DND-41 (cell line): Measurements from ENCODE around the gene PUS7L.

Experiments
- EZH2 ChIP-seq: IDR thresholded peaks from 3 replicates; pipeline ENCODE4 v1.6.1; 2012; ENCODE audit warnings: borderline replicate concordance, low read depth, mild to moderate bottlenecking, moderate library complexity, low read length, inconsistent platforms; ENCODE audit not compliant: severe bottlenecking
- TF ChIP-seq, protein P1 (sequence below): IDR thresholded peaks from 2 replicates; pipeline ENCODE4 v1.5.1; 2012; ENCODE audit warnings: borderline replicate concordance, low read length, moderate library complexity, mild to moderate bottlenecking; ENCODE audit not compliant: poor library complexity, severe bottlenecking; ENCODE audit errors: extremely low read depth

DNA sequence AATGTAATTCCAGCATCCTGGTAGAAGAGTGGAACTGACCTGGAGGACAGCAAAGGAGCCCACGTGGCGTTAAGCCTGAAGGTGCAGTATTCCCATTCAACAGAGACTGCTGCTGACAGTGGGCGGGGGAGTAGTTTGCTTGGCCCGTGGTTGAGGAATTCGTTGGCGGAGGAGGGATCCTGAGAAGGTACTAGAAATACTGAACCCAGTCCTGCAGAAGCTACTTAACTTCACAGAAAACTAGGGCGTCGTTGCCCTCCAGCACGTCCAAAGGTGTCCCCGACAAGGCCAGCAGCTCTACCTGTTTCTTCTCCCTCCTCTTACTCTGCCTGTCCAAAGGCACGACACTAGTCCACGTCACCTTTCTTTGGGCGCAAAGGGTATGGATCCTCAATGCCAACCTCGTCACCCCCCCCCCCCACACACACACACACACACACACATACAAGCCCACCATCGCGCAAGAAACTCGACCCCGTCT is 303 bp downstream of the PUS7L start:
- no peak for TF ChIP-seq EZH2
- TF ChIP-seq, protein P1, sequence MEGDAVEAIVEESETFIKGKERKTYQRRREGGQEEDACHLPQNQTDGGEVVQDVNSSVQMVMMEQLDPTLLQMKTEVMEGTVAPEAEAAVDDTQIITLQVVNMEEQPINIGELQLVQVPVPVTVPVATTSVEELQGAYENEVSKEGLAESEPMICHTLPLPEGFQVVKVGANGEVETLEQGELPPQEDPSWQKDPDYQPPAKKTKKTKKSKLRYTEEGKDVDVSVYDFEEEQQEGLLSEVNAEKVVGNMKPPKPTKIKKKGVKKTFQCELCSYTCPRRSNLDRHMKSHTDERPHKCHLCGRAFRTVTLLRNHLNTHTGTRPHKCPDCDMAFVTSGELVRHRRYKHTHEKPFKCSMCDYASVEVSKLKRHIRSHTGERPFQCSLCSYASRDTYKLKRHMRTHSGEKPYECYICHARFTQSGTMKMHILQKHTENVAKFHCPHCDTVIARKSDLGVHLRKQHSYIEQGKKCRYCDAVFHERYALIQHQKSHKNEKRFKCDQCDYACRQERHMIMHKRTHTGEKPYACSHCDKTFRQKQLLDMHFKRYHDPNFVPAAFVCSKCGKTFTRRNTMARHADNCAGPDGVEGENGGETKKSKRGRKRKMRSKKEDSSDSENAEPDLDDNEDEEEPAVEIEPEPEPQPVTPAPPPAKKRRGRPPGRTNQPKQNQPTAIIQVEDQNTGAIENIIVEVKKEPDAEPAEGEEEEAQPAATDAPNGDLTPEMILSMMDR, result no peak
